K562 (cell line): ENCODE data around the gene CCK. TPM values are rescaled to one million over a fixed set of nuclear protein-coding genes. Genes with fewer than 3 reads are reported as not detected.

ENCODE experiments used
- ATAC-seq: fragments of 200-7000 bp; cut with Tn5 transposase; 3 replicates; pipeline ENCODE4 v1.9.1; 2020; ENCODE audit warnings: moderate library complexity
- BruUV-seq: library from RNA; stranded (reverse); fragments of 400-500 nt; replicated peaks from 2 replicates; lab custom pipeline; 2021; lab: Mats Ljungman, UMichigan
- CTCF ChIA-PET: fragments of 300-600 bp; formaldehyde crosslinking; extraction: SDS; loops from one replicate; lab custom pipeline; 2021; ENCODE audit warnings: low intra/inter-chr PET ratio; lab: Yijun Ruan, JAX
- POLR2A ChIA-PET: fragments of 300-600, 350-650 bp; sonication (Branson Sonifier 250); formaldehyde crosslinking; extraction: SDS; loops from one replicate; lab custom pipeline; 2021; ENCODE audit warnings: antibody characterized with exemption, inconsistent platforms; lab: Yijun Ruan, JAX
- DNase-seq, 4 experiments: peaks; one replicate each; pipeline versions ENCODE4 v3.0.0 to v3.0.0-alpha.2; 2011 to 2018; ENCODE audit warnings: low spot score in 3 of 4, mixed read lengths in 3 of 4; ENCODE audit errors: extremely low read depth in 1 of 4
- FAIRE-seq: peaks from 2 replicates; lab custom pipeline; 2011; peaks lifted over from hg19 to GRCh38; lab: Jason Lieb, UNC
- H2AFZ ChIP-seq: 2 replicates; pipeline ENCODE4 v1.6.0; 2011; ENCODE audit warnings: low read depth, low read length, control low read depth, inconsistent platforms
- H3K27ac ChIP-seq: fragments of 200-600 bp; 3 replicates; pipeline ENCODE4 v1.8.0; 2011; ENCODE audit warnings: low read depth, mild to moderate bottlenecking, control low read depth, inconsistent platforms, low read length, moderate library complexity, mixed read lengths; ENCODE audit errors: extremely low read depth
- H3K27me3 ChIP-seq, 2 experiments: fragments of 300-600 bp in 1 of 2; 2 replicates in 1 of 2; 3 replicates in 1 of 2; pipeline versions ENCODE4 v1.6.0 to v1.8.0; 2011; ENCODE audit warnings: inconsistent platforms in 2 of 2, low read length in 2 of 2, mild to moderate bottlenecking in 1 of 2, mixed read lengths in 1 of 2, moderate library complexity in 1 of 2; ENCODE audit not compliant: control insufficient read depth in 2 of 2, insufficient read depth in 2 of 2
- H3K36me3 ChIP-seq: fragments of 300-600 bp; 3 replicates; pipeline ENCODE4 v1.8.0; 2011; ENCODE audit warnings: mild to moderate bottlenecking, low read length, inconsistent platforms; ENCODE audit not compliant: control insufficient read depth, insufficient read depth
- H3K4me1 ChIP-seq, 2 experiments: fragments of 200-600 bp in 1 of 2; replicated peaks in 1 of 2; 2 replicates in 1 of 2; 3 replicates in 1 of 2; pipeline versions ENCODE4 v1.5.1 to v1.8.0; 2011; ENCODE audit warnings: inconsistent platforms in 2 of 2, low read length in 2 of 2, mild to moderate bottlenecking in 1 of 2, mixed read lengths in 1 of 2, moderate library complexity in 1 of 2; ENCODE audit not compliant: control insufficient read depth in 2 of 2, insufficient read depth in 2 of 2
- H3K4me2 ChIP-seq: 2 replicates; pipeline ENCODE4 v1.6.1; 2011; ENCODE audit warnings: low read length, control low read depth, inconsistent platforms, mixed read lengths; ENCODE audit not compliant: insufficient read depth
- H3K4me3 ChIP-seq: fragments of 200-600 bp; sonication (generic), shearing (Covaris generic); 2 replicates; pipeline ENCODE4 v1.5.1; 2016; ENCODE audit warnings: control low read depth, inconsistent platforms
- H3K79me2 ChIP-seq: fragments of 200-600 bp; 3 replicates; pipeline ENCODE4 v1.8.0; 2011; ENCODE audit warnings: low read length, inconsistent platforms; ENCODE audit not compliant: control insufficient read depth, insufficient read depth
- H3K9ac ChIP-seq, 2 experiments: 2 replicates each; pipeline versions ENCODE4 v1.6.0 to v1.6.1; 2011; ENCODE audit warnings: low read depth in 2 of 2, low read length in 2 of 2, control low read depth in 1 of 2, inconsistent platforms in 1 of 2, mild to moderate bottlenecking in 1 of 2, mixed read lengths in 1 of 2; ENCODE audit not compliant: insufficient read depth in 1 of 2
- H3K9me1 ChIP-seq: one replicate; pipeline ENCODE4 v1.6.0; 2011; ENCODE audit warnings: inconsistent platforms, mild to moderate bottlenecking, low read length, moderate library complexity; ENCODE audit not compliant: control insufficient read depth, insufficient read depth
- H3K9me3 ChIP-seq: replicated peaks from 2 replicates; pipeline ENCODE4 v1.5.1; 2011; ENCODE audit warnings: low read depth, low read length, inconsistent platforms; ENCODE audit not compliant: control insufficient read depth, insufficient read depth
- H4K20me1 ChIP-seq: replicated peaks from 2 replicates; pipeline ENCODE4 v1.6.1; 2011; ENCODE audit warnings: low read length, inconsistent platforms, mixed read lengths; ENCODE audit not compliant: control insufficient read depth, insufficient read depth
- GTF2E2 ChIP-seq: fragments of 200-800 bp; sonication (Bioruptor generic); IDR thresholded peaks from 2 replicates; pipeline ENCODE4 v1.6.1; 2016; ENCODE audit warnings: missing genetic modification characterization, missing compliant biosample characterization
- ILF3 ChIP-seq: fragments of 450-650 bp; IDR thresholded peaks from 2 replicates; pipeline ENCODE4 v1.6.1; 2018; ENCODE audit warnings: antibody characterized with exemption, mild to moderate bottlenecking, moderate library complexity, borderline replicate concordance
- RBM39 ChIP-seq: fragments of 200-400 bp; formaldehyde crosslinking; optimal IDR thresholded peaks from 2 replicates; pipeline ENCODE3; 2018; ENCODE audit warnings: low read depth, low read length
- SIX5 ChIP-seq, 2 experiments: IDR thresholded peaks; 2 replicates each; pipeline ENCODE4 v1.6.1; 2011; ENCODE audit warnings: low read length in 2 of 2, borderline replicate concordance in 1 of 2, low read depth in 1 of 2, mild to moderate bottlenecking in 1 of 2, moderate library complexity in 1 of 2; ENCODE audit not compliant: insufficient read depth in 1 of 2
- ZNF232 ChIP-seq: sonication (generic); formaldehyde crosslinking; IDR thresholded peaks from 2 replicates; pipeline ENCODE4 v1.8.0; 2022; ENCODE audit warnings: mild to moderate bottlenecking, missing genetic modification reagents
- ZNF384 ChIP-seq: IDR thresholded peaks from 2 replicates; pipeline ENCODE4 v1.6.1; 2012; ENCODE audit warnings: low read depth, low read length, improper control_type of control experiment
- WGBS: fragments of 100-300 bp; shearing (Covaris generic); methylation state at CpG from one replicate; pipeline ENCODE4 v1.1.6; 2016; ENCODE audit warnings: low coverage, mixed read lengths; ENCODE audit not compliant: insufficient coverage; ENCODE audit errors: missing lambda C conversion rate; 5-methylcytosine and 5-hydroxymethylcytosine counted together
- in situ Hi-C: fragments of 300-500 bp; cut with MboI; formaldehyde crosslinking; loops from 4 replicates; pipeline ENCODE4 v1.15.0; 2018; ENCODE audit warnings: inconsistent platforms, mixed read lengths
- intact Hi-C: fragments of 100-400 bp; cut with micrococcal nuclease; formaldehyde crosslinking; loops from 2 replicates; pipeline ENCODE4 v1.14.2; 2022
- polyA plus RNA-seq, 8 experiments: library from polyadenylated mRNA; depleted of rRNA in 4 of 8; stranded (reverse) in 5 of 8; unstranded in 3 of 8; fragments of >200 nt; fragmentation: Nextera tagmentation in 2 of 8; fragmentation: Illumina TruSeq in 1 of 8; extraction: Ambion mirVana in 2 of 8; extraction: Trizol in 1 of 8; gene quantifications; 2 replicates each; pipeline versions ENCODE4 v1.2.1 to v1.2.3, GENCODE V29; 2011 to 2014; ENCODE audit warnings: inconsistent platforms in 1 of 8, missing spikeins in 1 of 8
- total RNA-seq, 7 experiments: library from RNA; depleted of rRNA in 6 of 7; stranded (reverse); fragments of >200 nt in 6 of 7; fragmentation: Illumina TruSeq in 2 of 7; extraction: Trizol in 2 of 7; gene quantifications; 2 replicates each; pipeline versions ENCODE4 v1.2.1 to v1.2.3, GENCODE V29; 2011 to 2021; ENCODE audit warnings: low replicate concordance in 1 of 7
- TF ChIP-seq, protein P1 (sequence below): fragments of 450-650 bp; formaldehyde crosslinking; IDR thresholded peaks from 2 replicates; pipeline ENCODE4 v1.4.0; 2020; ENCODE audit warnings: mild to moderate bottlenecking

CCK gene
- total and polyA plus RNA-seq, 9 of the 15 experiments (the other 6 are each of a cell fraction or from before 2014, with no cell fraction given), result not detected

DNA sequence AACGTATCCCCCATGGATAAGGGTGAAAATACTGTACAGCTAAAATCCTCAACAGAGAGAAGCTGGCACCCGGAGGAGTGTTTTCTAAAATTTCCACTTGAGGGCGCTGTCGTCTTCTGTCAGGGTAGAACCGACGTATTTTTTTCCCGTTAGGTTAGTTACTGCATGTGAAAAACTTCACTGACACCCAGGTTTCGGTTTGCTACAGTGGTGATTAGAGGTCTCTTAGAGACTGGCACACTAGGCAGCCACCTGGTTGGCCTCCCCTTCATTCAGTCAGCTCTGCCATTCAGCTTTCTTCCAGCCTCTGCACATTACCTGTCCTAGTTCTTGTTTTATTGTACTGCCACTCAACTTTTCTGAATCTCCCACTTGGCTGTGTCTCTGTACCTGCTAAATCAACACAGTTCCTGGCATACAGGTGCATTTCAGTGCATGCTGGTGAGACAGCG, 18.4 kb downstream of the CCK start (continued):
- TF ChIP-seq RBM39 (no peak), ILF3 (no peak), ZNF384 (peak; percentile 83), SIX5 (IDR thresholded peaks at IDR 0.05; ENCODE audit: borderline replicate concordance in 1 of 2, insufficient read depth in 1 of 2, low read depth in 1 of 2, low read length in 2 of 2) (no peak)
- TF ChIP-seq, protein P1, sequence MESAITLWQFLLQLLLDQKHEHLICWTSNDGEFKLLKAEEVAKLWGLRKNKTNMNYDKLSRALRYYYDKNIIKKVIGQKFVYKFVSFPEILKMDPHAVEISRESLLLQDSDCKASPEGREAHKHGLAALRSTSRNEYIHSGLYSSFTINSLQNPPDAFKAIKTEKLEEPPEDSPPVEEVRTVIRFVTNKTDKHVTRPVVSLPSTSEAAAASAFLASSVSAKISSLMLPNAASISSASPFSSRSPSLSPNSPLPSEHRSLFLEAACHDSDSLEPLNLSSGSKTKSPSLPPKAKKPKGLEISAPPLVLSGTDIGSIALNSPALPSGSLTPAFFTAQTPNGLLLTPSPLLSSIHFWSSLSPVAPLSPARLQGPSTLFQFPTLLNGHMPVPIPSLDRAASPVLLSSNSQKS (CRISPR knock-in tag), result no peak

DNA sequence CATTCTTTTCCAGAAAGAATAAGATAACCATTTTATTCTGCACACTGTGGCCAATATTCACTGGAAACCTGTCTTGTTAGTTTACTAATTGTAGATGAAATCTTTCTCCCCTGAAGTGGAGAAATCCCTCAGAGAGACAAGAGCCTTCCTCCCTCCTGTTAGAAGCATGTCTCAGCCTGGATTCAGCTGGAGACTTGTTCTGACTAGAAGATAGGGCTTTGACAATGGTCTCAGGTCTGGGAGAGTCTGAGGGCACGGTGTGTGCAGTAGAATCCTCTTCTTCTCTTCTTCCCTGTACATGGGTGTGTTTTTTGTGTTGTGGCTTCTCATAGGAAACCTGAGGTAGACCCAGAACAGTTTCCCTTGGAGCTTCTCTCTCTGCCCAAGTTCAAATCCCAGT, 19.9 kb downstream of the CCK start:
- H3K9me1 ChIP-seq, result no peaks in the 10 kb centered on the region
- H3K4me3 ChIP-seq, result no peak overlapping the region
- no peak for ATAC-seq
- peaks cover 4% of the 10 kb centered on the region; the same call in 1 of the 2 replicates for H4K20me1 ChIP-seq
- H3K9me3 ChIP-seq, result no peaks in the 10 kb centered on the region
- no peaks in the 10 kb centered on the region for H3K36me3 ChIP-seq
- ChIA-PET POLR2A (no interaction called here), CTCF (no interaction called here)
- H3K79me2 ChIP-seq, result no peaks in the 10 kb centered on the region
- no peak overlapping the region for H3K9ac ChIP-seq
- no TSS peak for BruUV-seq
- in situ Hi-C loops, result loop anchor here (5.0 kb wide), 2 partner anchors 201 to 291 kb away; no protein-coding TSS in a partner anchor
- 0% methylated on average over 1 of the region's 1 CpG for WGBS
- no peak overlapping the region for H3K27ac ChIP-seq
- peaks cover 3 to 6% of the 10 kb centered on the region in 2 experiments; a peak in 1 of 5 replicates for H3K27me3 ChIP-seq
- no peak overlapping the region for H2AFZ ChIP-seq
- intact Hi-C loops, result loop anchor here (2.0 kb wide), 1 partner anchor 295 kb away; no protein-coding TSS in a partner anchor
- no peaks in the 10 kb centered on the region for H3K4me1 ChIP-seq
- TF ChIP-seq ZNF232 (CRISPR knock-in tag) (no peak), GTF2E2 (no peak)
- TF ChIP-seq, all 486 proteins: peak for 0
- DNase-seq, result no peak
- no peak overlapping the region for H3K4me2 ChIP-seq
- FAIRE-seq, result no peak
